Astrocyte (in vitro differentiated cells and primary cell): Measurements from ENCODE around the gene RNGTT. TPM values are rescaled to one million over a fixed set of nuclear protein-coding genes. Genes with fewer than 3 reads are reported as not detected.
"Not testable (repeated sequence)": the region's sequence is repeated elsewhere in the genome, so short reads cannot be mapped to it uniquely, and the experiment has no call there.

Experiments used
- DNase-seq: peaks from one replicate; pipeline ENCODE4 v3.0.0-alpha.2; 2010; ENCODE audit warnings: low read depth
- FAIRE-seq: peaks from 2 replicates; lab custom pipeline; 2011; peaks lifted over from hg19 to GRCh38; lab: Jason Lieb, UNC
- H2AFZ ChIP-seq: 2 replicates; pipeline ENCODE4 v1.6.0; 2012; ENCODE audit warnings: low read depth, low read length, inconsistent platforms
- H3K27ac ChIP-seq: 2 replicates; pipeline ENCODE4 v1.5.1; 2011; ENCODE audit warnings: low read depth, low read length, inconsistent platforms
- H3K27me3 ChIP-seq: 2 replicates; pipeline ENCODE4 v1.6.0; 2011; ENCODE audit warnings: low read length, inconsistent platforms; ENCODE audit not compliant: insufficient read depth
- H3K36me3 ChIP-seq: 2 replicates; pipeline ENCODE4 v1.5.1; 2011; ENCODE audit warnings: low read length, inconsistent platforms; ENCODE audit not compliant: insufficient read depth
- H3K4me1 ChIP-seq: 2 replicates; pipeline ENCODE4 v1.5.1; 2011; ENCODE audit warnings: low read length, inconsistent platforms; ENCODE audit not compliant: insufficient read depth
- H3K4me2 ChIP-seq: 2 replicates; pipeline ENCODE4 v1.6.0; 2012; ENCODE audit warnings: low read length, inconsistent platforms
- H3K4me3 ChIP-seq: 2 replicates; pipeline ENCODE4 v1.5.1; 2011; ENCODE audit warnings: low read depth, mild to moderate bottlenecking, low read length, inconsistent platforms; ENCODE audit not compliant: insufficient read depth
- H3K79me2 ChIP-seq: 2 replicates; pipeline ENCODE4 v1.6.0; 2012; ENCODE audit warnings: mild to moderate bottlenecking, low read length, inconsistent platforms; ENCODE audit not compliant: insufficient read depth
- H3K9ac ChIP-seq: 2 replicates; pipeline ENCODE4 v1.6.0; 2012; ENCODE audit warnings: mild to moderate bottlenecking, low read length, inconsistent platforms
- H3K9me3 ChIP-seq: 2 replicates; pipeline ENCODE4 v1.5.1; 2012; ENCODE audit warnings: low read depth, mild to moderate bottlenecking, low read length, inconsistent platforms; ENCODE audit not compliant: insufficient read depth
- H4K20me1 ChIP-seq: 2 replicates; pipeline ENCODE4 v1.6.0; 2012; ENCODE audit warnings: low read length, inconsistent platforms; ENCODE audit not compliant: insufficient read depth
- H3K27ac Mint-ChIP-seq: one replicate; pipeline ENCODE4 v1.8.0; 2021; ENCODE audit warnings: mild to moderate bottlenecking, mixed read lengths; ENCODE audit not compliant: unreplicated experiment
- H3K27me3 Mint-ChIP-seq: one replicate; pipeline ENCODE4 v1.8.0; 2021; ENCODE audit warnings: low read depth, mixed read lengths; ENCODE audit not compliant: unreplicated experiment
- H3K36me3 Mint-ChIP-seq: one replicate; pipeline ENCODE4 v1.8.0; 2021; ENCODE audit warnings: low read depth, mixed read lengths; ENCODE audit not compliant: unreplicated experiment
- H3K4me1 Mint-ChIP-seq: one replicate; pipeline ENCODE4 v1.8.0; 2021; ENCODE audit warnings: low read depth, mixed read lengths; ENCODE audit not compliant: unreplicated experiment
- H3K4me3 Mint-ChIP-seq: one replicate; pipeline ENCODE4 v1.8.0; 2021; ENCODE audit warnings: mild to moderate bottlenecking, moderate library complexity, mixed read lengths; ENCODE audit not compliant: unreplicated experiment
- H3K9me3 Mint-ChIP-seq: one replicate; pipeline ENCODE4 v1.8.0; 2021; ENCODE audit warnings: mild to moderate bottlenecking, mixed read lengths; ENCODE audit not compliant: unreplicated experiment
- CTCF ChIP-seq: IDR thresholded peaks from 2 replicates; pipeline ENCODE4 v1.5.1; 2011; ENCODE audit warnings: low read depth, mild to moderate bottlenecking, inconsistent platforms, low read length, moderate library complexity; ENCODE audit not compliant: insufficient read depth
- EZH2 ChIP-seq: IDR thresholded peaks from 2 replicates; pipeline ENCODE4 v1.6.1; 2012; ENCODE audit warnings: mild to moderate bottlenecking, low read length, inconsistent platforms; ENCODE audit not compliant: insufficient read depth
- total RNA-seq: library from RNA; stranded (reverse); gene quantifications from 2 replicates; pipeline ENCODE4 v1.2.1, GENCODE V29; 2021

Gene RNGTT
- total RNA-seq, 1 donor from 2014 or later: 16.0 TPM

GRCh38 chr6:88908598-88909548 lies 54.5 kb downstream of the RNGTT start:
- FAIRE-seq (no peak), DNase-seq (no peak)
- Histone ChIP-seq H3K9me3 (no peaks in the 10 kb centered on the region), H3K9ac (no peak overlapping the region), H3K4me3 (no peak overlapping the region), H3K4me2 (no peak overlapping the region), H3K4me1 (peaks cover 3% of the 10 kb centered on the region), H3K36me3 (peaks cover 4% of the 10 kb centered on the region), H3K27me3 (no peaks in the 10 kb centered on the region), H2AFZ (no peak overlapping the region), H4K20me1 (peaks cover 61% of the 10 kb centered on the region), H3K27ac (no peak overlapping the region), H3K79me2 (peaks cover 33% of the 10 kb centered on the region)
- Mint-ChIP-seq H3K4me1 (peaks cover 5% of the 10 kb centered on the region), H3K9me3 (no peaks in the 10 kb centered on the region), H3K27me3 (no peaks in the 10 kb centered on the region), H3K36me3 (peaks cover 5% of the 10 kb centered on the region), H3K27ac (no peak overlapping the region), H3K4me3 (no peak overlapping the region)
- no peak for TF ChIP-seq CTCF
- TF ChIP-seq EZH2: no peak

- not testable (repeated sequence) for FAIRE-seq, H3K4me2 ChIP-seq, H3K4me3 Mint-ChIP-seq, H3K9me3 ChIP-seq, H3K9ac ChIP-seq, H3K36me3 ChIP-seq, H3K27me3 ChIP-seq, H3K4me3 ChIP-seq, H3K36me3 Mint-ChIP-seq, H3K27ac Mint-ChIP-seq, DNase-seq, H2AFZ ChIP-seq, H3K27me3 Mint-ChIP-seq, H3K4me1 ChIP-seq, H3K27ac ChIP-seq, H3K9me3 Mint-ChIP-seq, H3K4me1 Mint-ChIP-seq
- H3K79me2 ChIP-seq: peaks cover 22% of the 10 kb centered on the region
- H4K20me1 ChIP-seq: peaks cover 44% of the 10 kb centered on the region
Measured at GRCh38 chr6:88907148-88907547, 56.3 kb downstream of the RNGTT start.

GRCh38 chr6:88899569-88900316 lies 63.7 kb downstream of the RNGTT start:
- no peaks in the 10 kb centered on the region for H3K9me3 ChIP-seq
- no peaks in the 10 kb centered on the region for H3K79me2 ChIP-seq
- Mint-ChIP-seq H3K36me3 (peaks cover 1% of the 10 kb centered on the region), H3K4me3 (no peak overlapping the region), H3K4me1 (no peaks in the 10 kb centered on the region), H3K27me3 (no peaks in the 10 kb centered on the region), H3K9me3 (no peaks in the 10 kb centered on the region), H3K27ac (no peak overlapping the region)
- H3K4me2 ChIP-seq: no peak overlapping the region
- H3K4me3 ChIP-seq: no peak overlapping the region
- no peak for DNase-seq
- no peak for FAIRE-seq
- H3K36me3 ChIP-seq: no peaks in the 10 kb centered on the region
- no peaks in the 10 kb centered on the region for H4K20me1 ChIP-seq
- no peak overlapping the region for H3K9ac ChIP-seq
- no peak overlapping the region for H3K27ac ChIP-seq
- no peaks in the 10 kb centered on the region for H3K27me3 ChIP-seq
- TF ChIP-seq EZH2: no peak
- peak; percentile 18 for TF ChIP-seq CTCF
- no peaks in the 10 kb centered on the region for H3K4me1 ChIP-seq
- H2AFZ ChIP-seq: no peak overlapping the region
